NT2/D1 (cell line): ENCODE data around the gene ATXN1.
"Not testable (repeated sequence)": the region's sequence is repeated elsewhere in the genome, so short reads cannot be mapped to it uniquely, and the experiment has no call there.

Experiments
- DNase-seq: peaks from one replicate; pipeline ENCODE4 v3.0.0-alpha.2; 2011; ENCODE audit warnings: low read depth, low spot score
- H3K27me3 ChIP-seq: 2 replicates; pipeline ENCODE4 v1.6.0; 2011; ENCODE audit warnings: mild to moderate bottlenecking; ENCODE audit not compliant: insufficient read length, insufficient read depth
- H3K36me3 ChIP-seq: 2 replicates; pipeline ENCODE4 v1.6.1; 2011; ENCODE audit warnings: mild to moderate bottlenecking, low read length, mixed read lengths; ENCODE audit not compliant: insufficient read depth, insufficient read length
- H3K4me1 ChIP-seq: 2 replicates; pipeline ENCODE4 v1.5.1; 2011; ENCODE audit not compliant: insufficient read depth, insufficient read length
- H3K4me3 ChIP-seq: 2 replicates; pipeline ENCODE4 v1.5.1; 2011; ENCODE audit warnings: low read depth; ENCODE audit not compliant: insufficient read length
- H3K9ac ChIP-seq: 2 replicates; pipeline ENCODE4 v1.6.0; 2011; ENCODE audit warnings: low read depth; ENCODE audit not compliant: insufficient read length
- H3K9me3 ChIP-seq: 2 replicates; pipeline ENCODE4 v1.5.1; 2011; ENCODE audit warnings: mild to moderate bottlenecking, low read length; ENCODE audit not compliant: insufficient read depth
- SUZ12 ChIP-seq: IDR thresholded peaks from 2 replicates; pipeline ENCODE4 v1.6.1; 2011; ENCODE audit not compliant: insufficient read length, insufficient read depth; ENCODE audit errors: extremely low read depth
- YY1 ChIP-seq: IDR thresholded peaks from 2 replicates; pipeline ENCODE4 v1.6.1; 2011; ENCODE audit not compliant: insufficient read length, insufficient read depth
- ZNF274 ChIP-seq: IDR thresholded peaks from 2 replicates; pipeline ENCODE4 v1.6.1; 2011; ENCODE audit warnings: mild to moderate bottlenecking, low read depth, low read length

Gene ATXN1

GRCh38 chr6:16270178-16270794 is 491.0 kb downstream of the ATXN1 start:
- H3K4me1 ChIP-seq: no peaks in the 10 kb centered on the region
- no peak overlapping the region for H3K9ac ChIP-seq
- H3K27me3 ChIP-seq: no peaks in the 10 kb centered on the region
- no peak overlapping the region for H3K4me3 ChIP-seq
- no peak for DNase-seq
- peaks cover 6% of the 10 kb centered on the region; the same call in 1 of the 2 replicates for H3K9me3 ChIP-seq
- no peak for TF ChIP-seq SUZ12
- TF ChIP-seq YY1: no peak
- no peak for TF ChIP-seq ZNF274
- H3K36me3 ChIP-seq: no peaks in the 10 kb centered on the region

DNA sequence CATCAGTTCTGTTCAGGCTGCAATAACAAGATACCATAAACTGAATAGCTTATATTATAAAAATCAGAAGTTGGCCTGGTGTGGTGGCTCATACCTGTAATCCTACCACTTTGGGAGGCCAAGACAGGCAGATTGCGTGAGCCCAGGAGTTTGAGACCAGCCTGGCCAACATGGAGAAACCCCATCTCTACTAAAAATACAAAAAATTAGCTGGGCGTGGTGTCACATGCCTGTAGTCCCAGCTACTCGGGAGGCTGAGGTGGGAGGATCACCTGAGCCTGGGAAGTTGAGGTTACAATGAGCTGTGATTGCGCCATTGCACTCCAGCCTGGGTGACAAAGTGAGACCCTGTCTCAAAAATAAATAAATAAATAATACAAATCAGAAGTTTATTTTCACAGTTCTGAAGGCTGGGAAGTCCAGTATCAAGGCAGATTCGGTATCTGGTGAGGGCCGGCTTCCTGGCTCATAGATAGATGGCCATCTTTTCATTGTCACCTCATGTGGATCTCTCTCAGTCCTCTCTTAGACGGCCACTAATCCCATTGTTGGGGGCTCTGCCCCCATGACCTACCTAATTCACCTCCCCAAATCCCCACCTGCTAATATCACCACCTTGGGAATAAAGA is 491.7 kb downstream of the ATXN1 start:
- not testable (repeated sequence) for H3K36me3 ChIP-seq, H3K9ac ChIP-seq, H3K4me3 ChIP-seq, H3K27me3 ChIP-seq, H3K4me1 ChIP-seq, H3K9me3 ChIP-seq, DNase-seq

GRCh38 chr6:16267428-16268263 is 493.6 kb downstream of the ATXN1 start:
- Histone ChIP-seq H3K36me3 (no peaks in the 10 kb centered on the region), H3K4me3 (no peak overlapping the region), H3K9ac (no peak overlapping the region), H3K27me3 (no peaks in the 10 kb centered on the region), H3K4me1 (no peaks in the 10 kb centered on the region), H3K9me3 (peaks cover 9% of the 10 kb centered on the region; the same call in 1 of the 2 replicates)
- TF ChIP-seq YY1: no peak
- no peak for TF ChIP-seq SUZ12
- TF ChIP-seq ZNF274: no peak
- no peak for DNase-seq

DNA sequence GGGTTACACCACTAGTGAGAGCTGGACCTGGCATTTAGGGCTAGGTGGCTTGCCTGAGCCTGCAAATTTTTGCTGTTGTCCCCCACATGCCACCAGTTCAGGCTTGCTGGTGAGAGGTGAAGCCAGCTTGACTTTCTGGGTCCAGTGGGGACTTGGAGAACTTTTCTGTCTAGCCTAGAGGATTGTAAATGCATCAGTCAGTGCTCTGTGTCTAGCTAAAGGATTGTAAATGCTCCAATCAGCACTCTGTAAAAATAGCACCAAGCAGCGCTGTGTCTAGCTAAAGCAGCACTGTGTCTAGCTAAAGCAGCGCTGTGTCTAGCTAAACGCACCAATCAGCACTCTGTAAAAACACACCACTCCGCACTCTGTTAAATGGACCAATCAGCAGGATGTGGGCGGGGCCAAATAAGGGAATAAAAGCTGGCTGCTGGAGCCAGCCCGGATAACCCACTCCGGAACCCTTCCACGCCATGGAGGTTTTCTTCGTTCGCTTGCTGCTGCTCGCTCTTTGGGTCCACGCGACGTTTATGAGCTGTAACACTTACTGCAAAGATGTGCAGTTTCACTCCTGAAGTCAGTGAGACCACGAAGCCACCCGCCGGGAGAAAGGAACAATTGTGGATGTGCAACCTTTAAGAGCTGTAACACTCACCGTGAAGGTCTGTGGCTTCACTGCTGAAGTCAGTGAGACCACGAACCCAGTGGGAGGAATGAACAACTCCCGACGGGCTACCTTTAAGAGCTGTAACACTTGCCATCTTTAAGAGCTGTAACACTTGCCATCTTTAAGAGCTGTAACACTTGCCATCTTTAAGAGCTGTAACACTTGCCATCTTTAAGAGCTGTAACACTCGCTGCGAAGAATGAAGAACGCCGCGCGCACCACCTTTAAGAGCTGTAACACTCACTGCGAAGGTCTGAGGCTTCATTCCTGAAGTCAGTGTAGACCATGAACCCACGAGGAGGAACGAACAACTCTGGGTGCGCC is 495.6 kb downstream of the ATXN1 start:
- H3K27me3 ChIP-seq: no peaks in the 10 kb centered on the region
- no peaks in the 10 kb centered on the region for H3K36me3 ChIP-seq
- DNase-seq: no peak
- H3K9me3 ChIP-seq: peaks cover 9% of the 10 kb centered on the region; the same call in 1 of the 2 replicates
- H3K4me1 ChIP-seq: no peaks in the 10 kb centered on the region
- H3K4me3 ChIP-seq: no peak overlapping the region
- TF ChIP-seq ZNF274 (no peak), SUZ12 (no peak), YY1 (no peak)
- H3K9ac ChIP-seq: no peak overlapping the region

DNA sequence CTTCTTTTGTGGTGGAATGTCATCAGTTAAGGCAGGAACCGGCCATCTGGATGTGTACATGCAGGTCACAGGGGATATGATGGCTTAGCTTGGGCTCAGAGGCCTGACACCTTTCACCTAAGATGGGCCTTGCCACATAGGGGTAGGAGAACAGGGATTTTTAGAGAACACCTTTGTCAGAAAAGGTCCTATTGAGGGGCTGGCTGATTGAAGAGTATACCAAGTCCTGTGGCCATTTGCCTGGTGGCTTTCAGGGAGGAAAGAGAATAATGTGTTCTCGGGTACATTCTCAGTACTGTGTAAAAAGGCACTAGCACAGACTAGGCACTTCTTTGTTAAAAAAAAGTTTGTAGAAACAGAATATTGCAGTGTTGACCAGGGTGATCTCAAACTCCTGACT is 496.5 kb downstream of the ATXN1 start:
- Histone ChIP-seq H3K9me3 (peaks cover 9% of the 10 kb centered on the region; the same call in 1 of the 2 replicates), H3K27me3 (no peaks in the 10 kb centered on the region), H3K4me1 (no peaks in the 10 kb centered on the region), H3K36me3 (no peaks in the 10 kb centered on the region), H3K9ac (no peak overlapping the region), H3K4me3 (no peak overlapping the region)
- DNase-seq: no peak
- TF ChIP-seq ZNF274 (no peak), SUZ12 (no peak), YY1 (no peak)

- H3K9ac ChIP-seq: not testable (repeated sequence)
Measured at GRCh38 chr6:16263464-16264099, 497.7 kb downstream of the ATXN1 start.

GRCh38 chr6:16262773-16263172 is 498.5 kb downstream of the ATXN1 start:
- not testable (repeated sequence) for DNase-seq, H3K36me3 ChIP-seq, H3K27me3 ChIP-seq, H3K4me1 ChIP-seq, H3K9me3 ChIP-seq, H3K4me3 ChIP-seq, H3K9ac ChIP-seq

More at GRCh38 chr6:16263464-16264099, 497.7 kb downstream of the ATXN1 start:
- not testable (repeated sequence) for H3K36me3 ChIP-seq, H3K4me1 ChIP-seq, DNase-seq, H3K27me3 ChIP-seq, H3K4me3 ChIP-seq, H3K9me3 ChIP-seq

DNA sequence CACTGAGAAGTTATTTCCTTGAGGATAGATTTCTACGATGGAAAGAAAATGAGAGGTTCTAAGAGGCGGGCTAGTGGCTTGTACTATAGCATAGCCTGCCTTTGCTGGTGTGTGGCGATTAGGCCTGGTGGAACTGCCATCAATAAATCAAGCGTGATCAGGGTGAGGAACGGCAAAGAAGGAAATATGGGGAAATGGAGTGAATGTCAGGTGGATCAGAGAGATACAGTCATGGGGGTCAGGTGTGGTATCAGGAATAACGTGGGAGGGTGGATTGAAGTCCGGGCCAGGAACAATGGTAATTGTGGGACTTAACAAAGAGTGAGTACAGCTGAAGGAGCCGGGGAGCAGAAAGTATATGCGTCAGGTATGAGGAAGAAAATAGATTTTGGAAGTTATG is 500.7 kb downstream of the ATXN1 start:
- H3K4me3 ChIP-seq, H3K4me1 ChIP-seq, H3K9ac ChIP-seq, DNase-seq, H3K36me3 ChIP-seq, H3K9me3 ChIP-seq, H3K27me3 ChIP-seq: not testable (repeated sequence)

GRCh38 chr6:16259604-16260003 is 501.7 kb downstream of the ATXN1 start:
- not testable (repeated sequence) for H3K27me3 ChIP-seq, DNase-seq, H3K9ac ChIP-seq, H3K4me3 ChIP-seq, H3K9me3 ChIP-seq, H3K36me3 ChIP-seq, H3K4me1 ChIP-seq
